HepG2 (cell line): ENCODE data around the gene CHPF. TPM values are rescaled to one million over a fixed set of nuclear protein-coding genes. Genes with fewer than 3 reads are reported as not detected.

Experiments
- CTCF ChIP-seq: sonication (generic); formaldehyde crosslinking; IDR thresholded peaks from 2 replicates; pipeline ENCODE4 v1.5.0; 2020; ENCODE audit warnings: mild to moderate bottlenecking, missing genetic modification reagents, moderate library complexity
- GPN1 ChIP-seq: sonication (generic); formaldehyde crosslinking; IDR thresholded peaks from 2 replicates; pipeline ENCODE4 v1.5.1; 2020; ENCODE audit warnings: missing genetic modification reagents, borderline replicate concordance
- HNRNPLL ChIP-seq: fragments of 200-400 bp; formaldehyde crosslinking; IDR thresholded peaks from 2 replicates; pipeline ENCODE4 v1.6.1; 2017; ENCODE audit warnings: mild to moderate bottlenecking, low read depth, low read length; ENCODE audit not compliant: poor library complexity, severe bottlenecking
- UBTF ChIP-seq: sonication (generic); formaldehyde crosslinking; IDR thresholded peaks from 2 replicates; pipeline ENCODE4 v1.4.0; 2020; ENCODE audit warnings: mild to moderate bottlenecking, missing genetic modification reagents
- XRCC5 ChIP-seq: fragments of 200-400 bp; formaldehyde crosslinking; optimal IDR thresholded peaks from 2 replicates; pipeline ENCODE3; 2017; ENCODE audit warnings: mild to moderate bottlenecking, low read length
- ZFP91 ChIP-seq: sonication (generic); formaldehyde crosslinking; IDR thresholded peaks from 2 replicates; pipeline ENCODE4 v1.9.0; 2022; ENCODE audit warnings: missing genetic modification reagents, mild to moderate bottlenecking, borderline replicate concordance
- ZMYM3 ChIP-seq: sonication (generic); formaldehyde crosslinking; IDR thresholded peaks from 2 replicates; pipeline ENCODE4 v1.5.1; 2020; ENCODE audit warnings: mild to moderate bottlenecking, missing genetic modification reagents
- ZNF343 ChIP-seq: sonication (generic); formaldehyde crosslinking; IDR thresholded peaks from 2 replicates; pipeline ENCODE4 v1.4.0; 2020; ENCODE audit warnings: mild to moderate bottlenecking, missing genetic modification reagents
- ZNF564 ChIP-seq: sonication (generic); formaldehyde crosslinking; IDR thresholded peaks from 2 replicates; pipeline ENCODE4 v1.8.1; 2023; ENCODE audit warnings: mild to moderate bottlenecking, missing genetic modification reagents
- ZNF687 ChIP-seq: sonication (generic); formaldehyde crosslinking; IDR thresholded peaks from 2 replicates; pipeline ENCODE4 v1.5.1; 2020; ENCODE audit warnings: mild to moderate bottlenecking, missing genetic modification reagents, moderate library complexity
- polyA plus RNA-seq, 8 experiments: library from polyadenylated mRNA; depleted of rRNA in 3 of 8; stranded (reverse) in 7 of 8; unstranded in 1 of 8; fragments of >200 nt; fragmentation: Illumina TruSeq in 4 of 8; extraction: Trizol in 4 of 8; gene quantifications; 2 replicates each; pipeline versions ENCODE4 v1.2.1 to v1.2.3, GENCODE V29; 2011 to 2016; ENCODE audit warnings: low read depth in 4 of 8, missing spikeins in 1 of 8, mixed read lengths in 1 of 8; ENCODE audit not compliant: insufficient read depth in 1 of 8
- total RNA-seq, 5 experiments: library from RNA; depleted of rRNA; stranded (reverse); fragments of >200 nt; fragmentation: Illumina TruSeq; extraction: Trizol; gene quantifications; 2 replicates each; pipeline ENCODE4 v1.2.3, GENCODE V29; 2016; ENCODE audit warnings: low read depth in 1 of 5

The CHPF gene
- total and polyA plus RNA-seq, 2 of the 13 experiments (the other 11 are each of a cell fraction or from before 2014, with no cell fraction given), result 79.6 to 111 TPM

GRCh38 chr2:219492575-219492974 lies 51.0 kb downstream of the CHPF start (continued):
- TF ChIP-seq ZNF687, result 0 out of 2 replicates have a peak, but pooled peaks have one; percentile 23
- TF ChIP-seq GPN1, result no peak
- TF ChIP-seq UBTF (CRISPR knock-in tag), result peak; percentile 21; the same call in 1 of the 2 replicates
- no peak for TF ChIP-seq ZMYM3
- peak; percentile 98 for TF ChIP-seq ZNF564
- peak; percentile 48 for TF ChIP-seq HNRNPLL
- TF ChIP-seq ZFP91 (CRISPR knock-in tag), result peak; percentile 27; the same call in 1 of the 2 replicates
- TF ChIP-seq ZNF343, result 0 out of 2 replicates have a peak, but pooled peaks have one; percentile 28
- TF ChIP-seq XRCC5, result peak; percentile 18
- TF ChIP-seq CTCF (CRISPR knock-in tag), result peak; percentile 62
